HG02623 (cell line): ENCODE measurements around the gene AKIRIN2.

ENCODE experiments used
- ATAC-seq: cut with Tn5 transposase; IDR thresholded peaks from one replicate; pipeline ENCODE4 v1.9.1; 2021; ENCODE audit warnings: moderate library complexity; ENCODE audit not compliant: unreplicated experiment

The AKIRIN2 gene

DNA sequence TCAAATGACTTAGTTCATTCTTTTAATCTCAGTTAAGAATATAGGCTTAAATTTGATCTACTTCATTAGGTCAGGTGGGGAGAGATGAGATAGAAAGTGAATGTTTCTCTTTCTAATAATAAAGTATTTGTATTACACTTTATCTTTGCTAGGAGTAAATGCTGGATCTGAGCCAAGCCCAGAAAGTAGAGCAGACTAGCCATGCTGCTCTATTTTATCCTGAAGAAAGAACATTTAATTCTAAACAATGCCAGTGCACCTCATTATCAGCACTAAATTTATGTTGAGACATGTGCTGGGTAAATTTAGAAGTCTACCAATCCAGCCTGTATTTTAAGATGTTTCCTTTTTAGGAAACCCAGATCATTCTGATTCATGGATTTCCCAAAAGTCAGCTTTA lies 43.5 kb downstream of the AKIRIN2 start:
- no peak for ATAC-seq

DNA sequence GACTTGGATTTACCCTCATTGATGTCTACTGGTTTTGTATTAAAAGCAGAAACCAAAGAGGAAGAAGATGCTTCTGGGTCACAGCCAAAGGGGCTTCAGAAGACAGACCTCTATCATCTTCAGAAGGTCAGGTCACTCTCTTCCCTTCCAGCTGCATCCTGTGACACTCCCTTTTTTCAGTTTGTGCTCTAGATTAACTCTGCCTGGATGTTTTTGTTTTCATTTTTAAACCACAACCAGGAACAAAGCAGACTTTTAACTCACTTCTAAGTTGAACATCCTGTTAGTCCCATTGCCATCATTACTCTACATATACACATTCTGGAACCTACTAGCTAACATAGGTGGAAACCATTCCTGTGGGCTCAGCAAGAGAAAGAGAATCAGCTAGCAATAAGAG lies 45.2 kb downstream of the AKIRIN2 start:
- peak; percentile 64 for ATAC-seq

GRCh38 chr6:87655824-87656223 lies 46.2 kb downstream of the AKIRIN2 start:
- no peak for ATAC-seq

GRCh38 chr6:87654875-87655454 lies 47.1 kb downstream of the AKIRIN2 start:
- no peak for ATAC-seq

DNA sequence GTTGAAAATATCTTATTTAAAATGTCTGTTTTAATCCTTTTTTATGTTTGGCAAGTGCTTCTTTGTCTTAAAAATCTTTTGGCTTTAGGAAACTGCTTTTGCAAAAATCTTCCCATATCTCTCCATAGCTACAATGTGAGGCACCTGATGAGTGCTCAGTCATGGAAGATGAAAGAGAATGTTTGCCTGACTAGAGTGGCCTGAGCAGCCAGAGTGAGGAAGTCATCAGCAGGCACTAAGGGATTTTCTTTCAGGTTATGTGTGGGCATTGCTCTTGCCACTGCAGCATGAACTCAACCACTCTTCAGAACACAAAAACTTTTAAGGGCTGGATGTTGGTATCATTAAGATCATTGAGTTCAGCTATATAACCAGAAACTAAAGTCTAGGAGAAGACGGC lies 47.9 kb downstream of the AKIRIN2 start:
- ATAC-seq: no peak

GRCh38 chr6:87653074-87653962 lies 48.7 kb downstream of the AKIRIN2 start:
- ATAC-seq: no peak

- no peak for ATAC-seq
Measured at GRCh38 chr6:87645080-87645479, 57.0 kb downstream of the AKIRIN2 start.

- ATAC-seq: no peak
Measured at GRCh38 chr6:87641065-87641692, 60.9 kb downstream of the AKIRIN2 start.

GRCh38 chr6:87639373-87639772 lies 62.7 kb downstream of the AKIRIN2 start:
- no peak for ATAC-seq

DNA sequence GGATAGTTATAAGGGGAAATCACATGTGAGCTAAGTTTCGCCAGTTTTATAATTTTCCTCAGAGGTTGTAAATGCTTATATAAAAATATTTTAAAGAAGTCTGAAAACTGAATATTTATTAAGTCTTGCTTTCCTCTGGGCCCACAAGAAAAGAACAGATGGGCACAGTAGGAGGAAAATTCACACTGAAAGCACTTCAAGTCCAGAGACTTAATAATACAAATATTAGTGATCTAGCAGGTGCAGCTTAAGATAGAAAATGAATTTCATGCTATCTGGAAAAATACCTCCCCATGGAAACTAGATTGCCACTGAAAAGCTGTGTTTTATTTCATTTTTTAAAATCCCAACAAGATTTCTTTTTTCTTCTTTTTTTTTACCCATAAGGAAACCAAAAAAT lies 64.9 kb downstream of the AKIRIN2 start:
- ATAC-seq: no peak

GRCh38 chr6:87636315-87636714 lies 65.7 kb downstream of the AKIRIN2 start:
- ATAC-seq: peak; percentile 60

DNA sequence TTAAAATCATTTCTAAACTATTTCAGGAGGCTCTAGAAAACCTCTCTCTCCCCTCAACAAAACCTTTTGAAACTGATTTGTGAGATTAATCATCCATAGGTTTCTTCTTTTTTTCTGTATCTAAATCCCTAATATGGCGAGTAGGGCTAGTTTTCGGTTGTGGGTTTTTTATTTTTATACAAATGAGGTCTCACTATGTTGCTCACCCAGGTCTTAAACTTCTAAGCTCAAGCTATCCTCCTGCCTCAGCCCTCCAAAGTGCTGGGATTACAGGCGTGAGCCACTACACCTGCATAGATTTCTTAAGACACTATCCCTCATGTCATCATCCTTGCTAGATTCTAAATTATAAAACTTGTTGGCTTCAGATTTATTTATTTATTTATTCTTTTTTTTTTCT lies 68.2 kb downstream of the AKIRIN2 start:
- ATAC-seq: no peak

GRCh38 chr6:87630746-87631145 lies 71.3 kb downstream of the AKIRIN2 start:
- ATAC-seq: no peak

- ATAC-seq: no peak
Measured at GRCh38 chr6:87628881-87629280, 73.2 kb downstream of the AKIRIN2 start.

DNA sequence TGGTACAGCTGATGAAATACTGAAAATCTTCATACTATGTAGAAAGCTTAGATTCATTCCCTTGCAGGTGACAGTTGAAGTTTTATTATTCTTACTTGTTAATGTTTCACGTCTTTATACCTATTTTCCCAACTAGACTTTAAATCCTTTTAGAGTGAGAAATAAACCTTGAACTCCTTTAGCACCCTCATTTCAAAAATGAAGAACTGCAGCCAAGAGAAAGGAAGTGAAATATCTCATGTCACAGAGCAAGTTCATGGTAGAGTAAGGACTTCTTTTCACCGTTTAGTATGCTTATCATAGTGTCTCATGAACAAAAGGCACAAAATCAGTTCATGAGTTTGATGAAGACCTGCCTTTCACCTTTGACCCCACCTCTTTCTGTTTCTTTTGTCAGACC lies 73.6 kb downstream of the AKIRIN2 start:
- ATAC-seq: no peak
